Ovary (tissue), 3 donors: ENCODE results near the gene ERAS.

Source experiments
- EP300 ChIP-seq: sonication (generic); formaldehyde crosslinking; IDR thresholded peaks from one replicate; pipeline ENCODE4 v1.6.1; 2017; ENCODE audit warnings: antibody characterized with exemption
- POLR2A ChIP-seq: fragments of 450-650 bp; IDR thresholded peaks from one replicate; pipeline ENCODE4 v1.6.1; 2017; ENCODE audit warnings: antibody characterized with exemption, mild to moderate bottlenecking, moderate library complexity
- TF ChIP-seq, protein P1 (sequence below), 3 donors: fragments of 450-650 bp in 2 of 3; fragments of 200-600 bp in 1 of 3; IDR thresholded peaks; one replicate each; pipeline versions ENCODE4 v1.5.1 to v1.8.0; 2016 to 2022; ENCODE audit warnings: antibody characterized with exemption in 3 of 3, mild to moderate bottlenecking in 1 of 3
- donor health status: DM: no; HTN: no; CAD: no.

- no peak for TF ChIP-seq POLR2A
- TF ChIP-seq EP300 = no peak
- TF ChIP-seq, protein P1, sequence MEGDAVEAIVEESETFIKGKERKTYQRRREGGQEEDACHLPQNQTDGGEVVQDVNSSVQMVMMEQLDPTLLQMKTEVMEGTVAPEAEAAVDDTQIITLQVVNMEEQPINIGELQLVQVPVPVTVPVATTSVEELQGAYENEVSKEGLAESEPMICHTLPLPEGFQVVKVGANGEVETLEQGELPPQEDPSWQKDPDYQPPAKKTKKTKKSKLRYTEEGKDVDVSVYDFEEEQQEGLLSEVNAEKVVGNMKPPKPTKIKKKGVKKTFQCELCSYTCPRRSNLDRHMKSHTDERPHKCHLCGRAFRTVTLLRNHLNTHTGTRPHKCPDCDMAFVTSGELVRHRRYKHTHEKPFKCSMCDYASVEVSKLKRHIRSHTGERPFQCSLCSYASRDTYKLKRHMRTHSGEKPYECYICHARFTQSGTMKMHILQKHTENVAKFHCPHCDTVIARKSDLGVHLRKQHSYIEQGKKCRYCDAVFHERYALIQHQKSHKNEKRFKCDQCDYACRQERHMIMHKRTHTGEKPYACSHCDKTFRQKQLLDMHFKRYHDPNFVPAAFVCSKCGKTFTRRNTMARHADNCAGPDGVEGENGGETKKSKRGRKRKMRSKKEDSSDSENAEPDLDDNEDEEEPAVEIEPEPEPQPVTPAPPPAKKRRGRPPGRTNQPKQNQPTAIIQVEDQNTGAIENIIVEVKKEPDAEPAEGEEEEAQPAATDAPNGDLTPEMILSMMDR (IDR thresholded peaks at IDR 0.05) = no peak
Measured at GRCh38 chrX:48785540-48786214, 40.6 kb upstream of the ERAS start.
